ENCODE data around the gene NLRC3. TPM values are rescaled to one million over a fixed set of nuclear protein-coding genes. Genes with fewer than 3 reads are reported as not detected.

Gene NLRC3
- total and polyA plus RNA-seq, 2 donors (not counting 1 experiment from before 2014, with no cell fraction given) = 28.8 to 35.7 TPM

- Mint-ChIP-seq H3K4me1 (peaks cover 23% of the 10 kb centered on the region), H3K9me3 (ENCODE audit: insufficient read depth) (no peaks in the 10 kb centered on the region), H3K4me3 (no peak overlapping the region), H3K27me3 (no peaks in the 10 kb centered on the region), H3K27ac (no peak overlapping the region)
- intact Hi-C loops (cut with micrococcal nuclease) = no loop called here
- H3K27ac ChIP-seq (ENCODE audit: low read length in 2 of 2) = no peak overlapping the region
- no peak overlapping the region for H2AFZ ChIP-seq (ENCODE audit: insufficient read depth, low read depth, low read length, poor library complexity, severe bottlenecking)
- ChIA-PET POLR2A (no interaction called here), CTCF (interaction anchor here (1.1 kb wide), 1 partner anchor 63 kb away, joined by 3 read pairs; no protein-coding TSS in a partner anchor)
- peaks cover 0 to 18% of the 10 kb centered on the region in 2 donors for H3K4me1 ChIP-seq (ENCODE audit: control insufficient read depth in 2 of 2, insufficient read depth in 2 of 2, low read length in 2 of 2)
- TF ChIP-seq, protein P1, sequence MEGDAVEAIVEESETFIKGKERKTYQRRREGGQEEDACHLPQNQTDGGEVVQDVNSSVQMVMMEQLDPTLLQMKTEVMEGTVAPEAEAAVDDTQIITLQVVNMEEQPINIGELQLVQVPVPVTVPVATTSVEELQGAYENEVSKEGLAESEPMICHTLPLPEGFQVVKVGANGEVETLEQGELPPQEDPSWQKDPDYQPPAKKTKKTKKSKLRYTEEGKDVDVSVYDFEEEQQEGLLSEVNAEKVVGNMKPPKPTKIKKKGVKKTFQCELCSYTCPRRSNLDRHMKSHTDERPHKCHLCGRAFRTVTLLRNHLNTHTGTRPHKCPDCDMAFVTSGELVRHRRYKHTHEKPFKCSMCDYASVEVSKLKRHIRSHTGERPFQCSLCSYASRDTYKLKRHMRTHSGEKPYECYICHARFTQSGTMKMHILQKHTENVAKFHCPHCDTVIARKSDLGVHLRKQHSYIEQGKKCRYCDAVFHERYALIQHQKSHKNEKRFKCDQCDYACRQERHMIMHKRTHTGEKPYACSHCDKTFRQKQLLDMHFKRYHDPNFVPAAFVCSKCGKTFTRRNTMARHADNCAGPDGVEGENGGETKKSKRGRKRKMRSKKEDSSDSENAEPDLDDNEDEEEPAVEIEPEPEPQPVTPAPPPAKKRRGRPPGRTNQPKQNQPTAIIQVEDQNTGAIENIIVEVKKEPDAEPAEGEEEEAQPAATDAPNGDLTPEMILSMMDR (IDR thresholded peaks at IDR 0.05) = no peak
- TF ChIP-seq EZH2 (IDR thresholded peaks at IDR 0.05; ENCODE audit: borderline replicate concordance, insufficient read depth, low read depth, low read length, poor library complexity, severe bottlenecking) = no peak
- H3K79me2 ChIP-seq (ENCODE audit: control insufficient read depth, insufficient read depth, low read length) = no peaks in the 10 kb centered on the region
- WGBS (ENCODE audit: insufficient coverage) = 97% methylated on average over 24 of the region's 25 CpGs
- H4K20me1 ChIP-seq (ENCODE audit: control insufficient read depth, insufficient read depth, low read length, poor library complexity, severe bottlenecking) = no peaks in the 10 kb centered on the region
- H3K4me3 ChIP-seq (ENCODE audit: control extremely low read depth in 1 of 5, extremely low read depth in 1 of 5, insufficient read depth in 1 of 5, low read depth in 2 of 5, low read length in 4 of 5) = no peak overlapping the region
- ATAC-seq (ENCODE audit: low read depth) (no peak), DNase-seq (no peak)
- peaks cover 0 to 2% (median 0%) of the 10 kb centered on the region in 3 donors for H3K9me3 ChIP-seq (ENCODE audit: control extremely low read depth in 1 of 3, control insufficient read depth in 2 of 3, insufficient read depth in 1 of 3, low read length in 2 of 3)
- peaks cover 0 to 16% of the 10 kb centered on the region in 2 experiments for H3K36me3 ChIP-seq (replicated peaks in 1 of 2; ENCODE audit: control extremely low read depth in 1 of 2, control insufficient read depth in 1 of 2, extremely low read depth in 1 of 2, insufficient read depth in 2 of 2, low read length in 1 of 2)
- no peak overlapping the region for H3K4me2 ChIP-seq (replicated peaks; ENCODE audit: low read depth, low read length, poor library complexity, severe bottlenecking)
- no peaks in the 10 kb centered on the region for H3K27me3 ChIP-seq (replicated peaks in 1 of 4; ENCODE audit: control extremely low read depth in 1 of 4, control insufficient read depth in 3 of 4, insufficient read depth in 4 of 4, low read length in 3 of 4)
- no peak overlapping the region for H3K9ac ChIP-seq (ENCODE audit: low read length)
Observed at GRCh38 chr16:3589991-3590701, 12.9 kb upstream of the NLRC3 start.

DNA sequence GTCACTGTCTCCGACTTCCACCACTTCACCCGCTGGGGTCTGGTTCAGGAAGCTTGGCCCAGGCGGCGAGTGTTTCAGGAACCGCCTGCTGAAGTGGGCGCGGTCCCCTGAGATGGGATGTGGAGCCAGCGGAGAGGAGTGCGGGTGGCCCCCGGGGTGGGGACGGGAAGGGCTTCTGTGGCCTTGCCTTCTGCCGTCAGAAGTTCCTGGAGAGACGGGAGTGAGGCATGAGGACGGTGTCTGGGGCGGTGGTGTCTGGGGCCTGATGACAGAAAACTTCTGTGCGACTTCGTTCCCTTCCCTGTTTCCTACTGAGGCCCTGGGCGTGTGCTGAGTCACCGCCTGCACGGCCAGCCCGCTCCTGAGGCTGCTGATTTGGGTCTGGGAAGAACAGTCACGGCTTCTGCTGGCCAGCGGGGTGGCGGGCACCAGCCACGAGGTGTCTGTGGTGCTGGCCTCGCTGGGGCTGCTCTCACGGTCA is 12.3 kb upstream of the NLRC3 start:
- no peaks in the 10 kb centered on the region for H3K9me3 Mint-ChIP-seq (ENCODE audit: insufficient read depth)
- CTCF ChIA-PET = interaction anchor here (1.1 kb wide), 1 partner anchor 62 kb away, joined by 3 read pairs; no protein-coding TSS in a partner anchor
- H3K27ac Mint-ChIP-seq = no peak overlapping the region
- H3K27me3 Mint-ChIP-seq = no peaks in the 10 kb centered on the region
- ATAC-seq (ENCODE audit: low read depth) (no peak), DNase-seq (no peak)
- H4K20me1 ChIP-seq (ENCODE audit: control insufficient read depth, insufficient read depth, low read length, poor library complexity, severe bottlenecking) = no peaks in the 10 kb centered on the region
- no peak for TF ChIP-seq EZH2 (IDR thresholded peaks at IDR 0.05; ENCODE audit: borderline replicate concordance, insufficient read depth, low read depth, low read length, poor library complexity, severe bottlenecking)
- TF ChIP-seq, protein P1 (IDR thresholded peaks at IDR 0.05) = no peak
- WGBS (ENCODE audit: insufficient coverage) = 62% methylated on average over 26 of the region's 27 CpGs
- no peak overlapping the region for H3K9ac ChIP-seq (ENCODE audit: low read length)
- H3K27me3 ChIP-seq (replicated peaks in 1 of 4; ENCODE audit: control extremely low read depth in 1 of 4, control insufficient read depth in 3 of 4, insufficient read depth in 4 of 4, low read length in 3 of 4) = no peaks in the 10 kb centered on the region
- H3K36me3 ChIP-seq (replicated peaks in 1 of 2; ENCODE audit: control extremely low read depth in 1 of 2, control insufficient read depth in 1 of 2, extremely low read depth in 1 of 2, insufficient read depth in 2 of 2, low read length in 1 of 2) = peaks cover 0 to 12% of the 10 kb centered on the region in 2 experiments
- H3K4me2 ChIP-seq (replicated peaks; ENCODE audit: low read depth, low read length, poor library complexity, severe bottlenecking) = no peak overlapping the region
- intact Hi-C loops (cut with micrococcal nuclease) = no loop called here
- H3K27ac ChIP-seq (ENCODE audit: low read length in 2 of 2) = no peak overlapping the region
- peaks cover 0 to 2% (median 0%) of the 10 kb centered on the region in 3 donors for H3K9me3 ChIP-seq (ENCODE audit: control extremely low read depth in 1 of 3, control insufficient read depth in 2 of 3, insufficient read depth in 1 of 3, low read length in 2 of 3)
- H3K4me1 Mint-ChIP-seq = peaks cover 23% of the 10 kb centered on the region
- POLR2A ChIA-PET = no interaction called here
- H3K4me3 Mint-ChIP-seq = no peak overlapping the region
- no peaks in the 10 kb centered on the region for H3K79me2 ChIP-seq (ENCODE audit: control insufficient read depth, insufficient read depth, low read length)
- peaks cover 0 to 18% of the 10 kb centered on the region in 2 donors for H3K4me1 ChIP-seq (ENCODE audit: control insufficient read depth in 2 of 2, insufficient read depth in 2 of 2, low read length in 2 of 2)
- H3K4me3 ChIP-seq (ENCODE audit: control extremely low read depth in 1 of 5, extremely low read depth in 1 of 5, insufficient read depth in 1 of 5, low read depth in 2 of 5, low read length in 4 of 5) = no peak overlapping the region
- no peak overlapping the region for H2AFZ ChIP-seq (ENCODE audit: insufficient read depth, low read depth, low read length, poor library complexity, severe bottlenecking)
